Stimulated activated CD8-positive, alpha-beta memory T cell treated with anti-CD3 and anti-CD28 coated beads, Interleukin-4, amount 100 ng/mL, for 48 hours (primary cell): ENCODE measurements around the gene EHD3.

Experiments
- DNase-seq: peaks from one replicate; pipeline ENCODE4 v3.0.0-alpha.2; 2020

EHD3 gene

DNA sequence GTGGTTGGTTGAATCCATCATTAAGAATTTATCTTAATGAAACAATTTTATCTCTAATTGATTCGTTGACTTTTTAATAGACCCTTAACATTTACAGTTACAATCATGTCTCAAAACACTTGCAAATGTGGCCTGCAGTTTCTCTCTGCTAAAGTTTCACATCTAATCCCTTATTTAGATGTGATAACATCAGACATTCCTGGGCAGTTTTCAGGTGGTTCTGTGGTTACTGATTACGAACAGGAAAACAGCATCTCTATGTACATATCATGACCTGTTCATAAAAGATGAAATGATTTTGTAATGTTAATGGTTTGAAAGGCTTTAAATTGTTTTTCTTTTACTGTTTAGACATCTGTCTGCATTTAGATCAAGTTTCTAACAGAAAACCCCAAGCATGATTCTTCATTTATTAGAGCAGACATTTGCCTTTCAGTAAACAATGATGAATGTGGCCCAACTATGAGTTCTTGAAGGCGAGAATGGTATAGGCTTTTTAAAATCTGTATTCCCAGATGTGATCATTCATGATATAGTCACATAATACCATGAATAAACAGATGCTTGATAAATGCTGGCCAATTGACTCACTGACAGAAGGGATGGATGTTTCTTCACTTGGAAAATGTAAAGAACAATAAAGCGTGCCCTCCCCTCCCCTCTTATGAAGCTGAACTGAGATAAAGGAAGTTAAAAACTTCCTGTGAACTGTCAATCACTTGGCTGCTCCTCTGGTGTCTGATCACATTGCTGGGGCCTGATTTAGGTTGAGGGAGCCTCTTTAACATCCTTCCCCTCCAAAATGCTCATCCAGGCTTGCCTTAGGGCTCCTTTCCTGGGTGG lies 20.1 kb upstream of the EHD3 start:
- DNase-seq, result no peak

DNA sequence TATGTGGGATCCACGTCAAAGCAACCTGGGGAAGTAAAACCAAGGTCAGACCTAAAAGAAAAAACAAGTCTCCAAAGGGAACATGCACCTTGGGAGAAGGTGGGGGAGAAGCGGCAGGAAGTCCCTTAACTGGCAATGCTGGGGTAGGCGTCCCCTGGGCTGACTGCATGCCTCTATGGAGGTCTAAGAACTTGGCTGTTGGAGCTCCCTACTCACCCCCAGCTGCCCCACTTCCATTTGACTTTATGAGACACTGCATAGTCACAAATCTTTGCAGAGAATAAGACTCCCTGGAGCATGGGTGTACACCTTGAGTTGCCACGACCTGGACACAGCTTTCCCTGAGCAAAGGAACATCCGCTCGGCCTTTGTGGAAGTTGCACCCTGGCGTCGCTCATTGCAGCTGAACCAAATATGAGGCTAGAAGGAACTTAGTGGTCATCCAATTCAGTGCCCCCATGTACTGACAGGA lies 19.5 kb upstream of the EHD3 start:
- no peak for DNase-seq

DNA sequence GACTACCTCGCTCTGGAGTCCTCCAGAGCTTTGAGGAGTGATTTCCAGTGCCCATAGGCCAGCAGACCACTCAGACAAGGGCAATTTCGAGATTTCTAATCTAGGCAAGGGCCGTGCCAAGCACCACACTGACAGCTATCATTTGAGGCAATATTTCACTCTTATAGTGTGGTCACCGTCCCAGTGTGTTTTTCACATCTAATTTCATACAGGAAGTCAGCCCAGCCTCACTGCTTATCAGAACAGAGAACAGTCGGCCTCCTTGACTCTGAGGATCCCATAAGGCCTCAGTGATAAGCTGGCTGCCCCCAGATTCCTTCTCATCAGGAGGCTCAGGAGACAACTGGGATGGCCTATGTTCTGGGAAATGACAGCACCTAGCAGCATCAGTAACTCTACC lies 17.2 kb upstream of the EHD3 start:
- DNase-seq, result no peak

DNA sequence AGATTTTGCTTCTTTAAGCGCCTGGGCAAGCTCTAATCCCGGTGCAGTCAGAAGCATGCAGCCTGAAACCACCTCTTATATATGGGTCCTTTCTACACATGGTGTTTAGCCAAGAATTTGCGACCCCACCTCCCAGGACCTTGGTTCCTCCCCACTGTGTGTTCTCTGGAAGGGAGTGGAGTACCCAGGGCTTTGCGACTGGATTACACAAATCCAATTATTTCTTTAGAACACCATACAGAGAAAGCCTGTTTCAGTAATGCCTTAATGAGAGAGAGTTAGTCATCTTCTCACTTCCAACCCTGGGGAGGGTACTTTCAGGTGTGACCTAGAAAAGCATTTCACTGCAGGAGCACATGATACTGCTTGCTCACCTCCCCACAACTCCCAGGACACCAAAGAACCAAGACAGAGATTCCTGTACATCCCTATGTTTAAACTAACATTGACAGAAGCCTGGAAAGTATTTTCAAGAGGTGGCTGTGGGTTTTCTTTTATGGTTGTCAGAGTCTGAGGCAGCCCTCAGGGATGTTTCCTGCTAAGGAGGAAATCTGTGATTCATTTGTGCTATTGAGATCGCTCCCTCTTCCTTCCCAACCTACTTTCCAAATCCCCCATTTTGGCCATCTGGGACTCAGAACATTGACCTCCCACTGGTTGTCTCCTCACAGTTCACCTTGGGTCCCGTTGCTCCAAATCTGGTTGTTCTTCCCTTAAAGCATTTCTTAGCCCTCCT lies 16.3 kb upstream of the EHD3 start, which contains the start of gene CAPN14:
Gene CAPN14 (minus strand): TSS at position 51 of the 736 bp plus-strand sequence. CDS start 12,068 bp downstream, outside the sequence.
- DNase-seq, result no peak

DNA sequence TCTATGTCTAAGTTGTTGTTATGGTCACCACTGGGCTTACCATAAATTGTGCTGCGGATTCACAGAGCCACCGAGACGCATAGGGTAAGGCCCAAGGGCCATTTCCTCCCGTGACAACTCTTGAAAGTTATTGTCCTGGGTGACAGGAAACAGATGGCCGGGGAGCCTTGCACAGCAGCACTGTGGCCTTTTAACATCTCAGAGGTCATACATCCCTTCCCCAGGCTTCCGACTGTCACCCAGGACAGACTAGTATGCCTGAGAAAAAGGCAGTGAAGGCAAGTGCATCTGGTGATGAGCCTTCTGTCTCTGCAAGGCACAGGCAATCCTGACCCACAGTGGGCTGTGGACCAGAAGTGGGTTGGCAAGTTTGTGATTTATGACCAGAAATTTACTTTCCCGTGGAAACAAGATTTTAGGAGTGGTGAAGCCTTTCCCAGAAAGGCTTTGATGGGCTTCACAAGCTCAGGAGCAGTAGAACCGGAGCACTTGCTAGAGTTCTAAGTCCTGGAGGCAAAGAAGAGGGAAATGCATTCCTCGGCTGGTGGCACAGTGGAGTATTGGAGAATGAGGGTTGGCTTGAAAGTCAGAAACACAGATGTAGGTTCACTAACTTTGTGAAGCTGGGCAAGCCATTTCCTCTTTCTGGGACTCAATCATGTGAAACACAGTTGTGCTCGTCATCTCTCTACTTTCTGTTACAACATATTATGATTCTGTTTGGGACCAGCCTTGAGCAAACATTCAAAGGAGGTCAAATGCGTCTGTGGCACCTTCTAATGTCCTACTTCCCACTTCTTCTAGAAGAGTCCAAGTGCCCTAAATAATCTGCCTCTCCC lies 14.6 kb upstream of the EHD3 start:
- no peak for DNase-seq

DNA sequence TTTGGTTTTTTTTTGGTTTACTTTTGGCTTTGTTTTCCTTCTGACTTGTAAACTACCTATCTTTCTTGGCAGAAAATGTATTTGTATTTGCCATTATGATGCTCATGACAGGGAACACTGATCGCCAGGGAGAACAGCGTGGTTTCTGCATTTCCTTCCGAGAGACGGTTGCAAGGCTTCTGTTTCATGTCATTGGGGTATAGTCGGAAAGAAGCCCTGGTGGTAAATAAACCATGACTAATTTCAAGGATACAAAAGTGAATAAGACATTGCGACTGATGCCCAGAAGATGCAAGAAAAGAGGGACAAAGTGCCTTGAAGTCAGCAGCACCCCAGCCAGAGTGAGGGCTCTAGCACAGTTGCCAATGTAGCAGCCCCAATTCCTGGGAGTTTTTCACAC lies 12.4 kb upstream of the EHD3 start:
- no peak for DNase-seq

DNA sequence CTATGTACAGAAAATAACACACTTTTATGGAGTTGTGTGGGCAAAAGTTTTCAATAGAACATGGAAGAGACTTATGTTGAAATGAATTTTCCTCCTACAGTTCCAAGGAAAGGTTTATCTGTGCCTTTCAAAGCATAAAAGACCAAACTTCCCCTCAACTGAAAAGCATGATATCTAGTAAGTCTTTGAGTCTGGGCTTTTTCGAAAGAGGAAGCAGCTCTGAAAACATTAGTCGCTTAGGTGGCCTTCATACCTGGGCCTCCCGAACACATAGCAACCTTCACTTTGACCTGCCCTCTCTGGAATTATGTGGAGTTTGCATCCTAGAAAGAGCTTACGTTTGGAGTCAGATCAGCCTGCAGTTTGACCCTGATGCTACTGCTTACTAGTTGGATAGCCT lies 11.9 kb upstream of the EHD3 start:
- no peak for DNase-seq

DNA sequence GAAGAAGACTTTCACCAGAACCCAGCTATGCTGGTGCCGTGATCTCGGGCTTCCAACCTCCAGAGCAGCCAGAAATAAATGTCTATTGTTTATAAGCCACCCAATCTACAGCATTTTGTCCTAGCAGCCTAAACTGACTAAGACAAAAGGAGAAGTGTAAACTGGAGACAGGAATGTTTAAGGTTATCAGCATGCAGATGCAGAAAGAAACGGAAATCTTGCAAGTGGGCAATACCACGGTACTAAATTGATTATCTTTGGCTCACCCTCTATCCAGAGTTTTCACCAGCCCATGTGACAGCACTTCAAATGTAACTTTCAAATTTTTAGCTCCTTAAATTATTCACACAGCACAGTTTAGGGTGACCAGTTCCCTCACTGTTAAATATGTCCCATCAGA lies 10.9 kb upstream of the EHD3 start:
- no peak for DNase-seq

DNA sequence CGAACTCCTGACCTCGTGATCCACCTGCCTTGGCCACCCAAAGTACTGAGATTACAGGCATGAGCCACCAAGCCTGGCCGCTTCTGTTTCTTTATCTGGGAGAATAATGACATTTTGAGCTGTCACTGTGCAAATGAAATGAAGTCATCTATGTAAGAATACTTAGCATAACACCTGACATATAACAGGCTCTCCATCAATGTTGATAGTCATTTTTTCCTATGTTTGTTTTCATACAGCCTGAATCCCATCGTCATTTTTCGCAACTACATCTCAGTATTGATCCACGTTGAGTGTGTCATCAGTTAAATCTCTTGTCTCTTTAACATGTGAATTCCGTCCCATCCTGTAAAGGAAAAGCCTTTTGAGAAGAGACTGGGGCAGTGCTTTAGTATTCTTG lies 10.2 kb upstream of the EHD3 start:
- no peak for DNase-seq

DNA sequence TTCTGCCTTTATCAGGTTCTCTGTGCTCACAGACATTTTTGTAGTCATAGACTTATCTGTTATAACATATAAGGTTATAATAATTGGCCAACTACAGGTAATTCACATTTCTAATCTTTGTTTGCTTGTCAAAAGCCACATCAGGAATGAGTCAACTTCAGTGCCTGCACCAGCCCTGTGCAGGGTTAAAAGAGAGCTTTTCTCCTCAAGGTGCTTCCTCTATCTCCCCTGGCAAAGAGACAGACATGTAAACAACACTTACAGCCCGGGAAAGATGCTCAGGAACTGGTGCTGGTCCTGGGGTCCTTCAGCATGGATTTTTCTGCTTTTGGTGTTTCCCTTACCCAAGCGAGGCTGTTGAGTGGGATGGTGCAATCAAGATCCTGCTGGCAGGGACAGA lies 7.7 kb upstream of the EHD3 start:
- DNase-seq, result no peak

DNA sequence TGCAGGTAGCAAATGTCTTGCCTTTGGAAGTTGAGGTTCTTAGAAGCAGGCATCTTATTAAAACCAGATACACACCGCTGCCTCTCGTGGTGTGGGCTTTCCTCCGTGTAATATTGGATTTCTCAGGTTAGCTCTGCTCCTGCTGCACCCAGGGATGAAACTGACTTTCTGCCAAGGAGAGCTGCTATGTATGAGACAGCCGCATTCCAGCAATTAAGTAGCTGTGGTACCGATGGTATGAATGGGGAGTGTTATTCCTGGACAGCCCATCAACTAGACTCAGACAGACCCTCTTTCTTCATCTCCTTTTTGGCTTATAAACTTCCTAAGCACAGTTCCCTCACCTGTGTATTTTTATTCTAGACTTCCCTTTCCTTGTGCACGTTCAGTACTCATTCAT lies 6.8 kb upstream of the EHD3 start:
- no peak for DNase-seq

DNA sequence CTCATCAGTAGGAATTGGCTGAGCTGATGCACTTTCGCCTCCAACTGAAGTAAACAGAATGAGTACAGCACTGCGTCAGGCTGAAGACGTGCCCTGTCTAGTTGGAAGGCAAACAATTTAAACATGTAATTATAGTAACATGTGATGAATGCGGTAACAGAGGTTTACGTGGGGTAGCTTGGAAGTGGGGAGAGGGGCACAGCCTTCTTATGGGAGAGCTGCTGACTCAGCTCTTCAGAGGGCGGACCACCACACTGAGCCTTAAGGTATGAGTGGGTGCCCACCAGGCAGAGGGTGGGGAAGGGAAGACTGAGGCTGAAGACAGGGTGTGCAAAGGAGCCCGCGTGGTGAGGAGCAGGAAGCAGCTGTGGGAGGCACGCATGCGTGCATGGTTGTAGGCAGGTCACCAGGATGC lies 6.2 kb upstream of the EHD3 start:
- DNase-seq, result no peak

DNA sequence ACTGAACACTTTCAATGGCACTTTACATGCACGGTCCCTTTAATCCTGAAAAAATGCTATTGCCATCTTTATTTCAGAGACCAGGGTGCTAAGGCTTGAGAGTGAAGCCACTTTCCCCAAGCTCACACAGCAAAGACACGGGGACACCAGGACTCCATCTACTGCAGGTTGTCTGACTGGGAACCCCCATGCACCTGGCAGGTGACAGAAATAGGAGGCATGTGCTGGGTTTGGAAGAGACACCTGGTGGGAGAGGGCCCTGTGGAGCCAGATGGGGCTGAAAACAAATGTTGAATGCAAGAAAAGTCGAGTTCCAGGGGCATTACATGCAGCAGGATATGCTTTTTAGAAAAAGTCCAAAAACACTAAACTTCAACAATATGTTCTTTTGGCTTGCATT lies 5.2 kb upstream of the EHD3 start:
- no peak for DNase-seq

DNA sequence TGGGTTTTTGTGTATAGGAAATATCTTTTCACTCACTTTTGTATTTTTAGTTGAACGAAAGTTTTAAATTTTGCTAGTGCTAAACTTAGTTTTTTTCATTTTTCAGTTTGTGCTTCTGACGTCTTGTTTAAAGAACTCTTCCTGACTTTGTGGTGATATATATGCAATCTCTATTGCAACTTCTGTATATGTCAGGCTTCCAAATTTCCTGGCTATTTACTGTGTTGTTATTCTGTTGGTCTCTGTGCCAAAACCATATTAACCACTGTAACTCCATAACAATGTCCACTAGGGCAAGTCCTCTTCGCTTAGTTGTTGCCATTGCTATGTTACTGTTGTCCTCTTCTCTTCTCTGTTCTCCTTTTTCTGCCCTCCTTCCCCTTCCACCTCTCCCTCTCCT lies 3.2 kb upstream of the EHD3 start:
- no peak for DNase-seq

DNA sequence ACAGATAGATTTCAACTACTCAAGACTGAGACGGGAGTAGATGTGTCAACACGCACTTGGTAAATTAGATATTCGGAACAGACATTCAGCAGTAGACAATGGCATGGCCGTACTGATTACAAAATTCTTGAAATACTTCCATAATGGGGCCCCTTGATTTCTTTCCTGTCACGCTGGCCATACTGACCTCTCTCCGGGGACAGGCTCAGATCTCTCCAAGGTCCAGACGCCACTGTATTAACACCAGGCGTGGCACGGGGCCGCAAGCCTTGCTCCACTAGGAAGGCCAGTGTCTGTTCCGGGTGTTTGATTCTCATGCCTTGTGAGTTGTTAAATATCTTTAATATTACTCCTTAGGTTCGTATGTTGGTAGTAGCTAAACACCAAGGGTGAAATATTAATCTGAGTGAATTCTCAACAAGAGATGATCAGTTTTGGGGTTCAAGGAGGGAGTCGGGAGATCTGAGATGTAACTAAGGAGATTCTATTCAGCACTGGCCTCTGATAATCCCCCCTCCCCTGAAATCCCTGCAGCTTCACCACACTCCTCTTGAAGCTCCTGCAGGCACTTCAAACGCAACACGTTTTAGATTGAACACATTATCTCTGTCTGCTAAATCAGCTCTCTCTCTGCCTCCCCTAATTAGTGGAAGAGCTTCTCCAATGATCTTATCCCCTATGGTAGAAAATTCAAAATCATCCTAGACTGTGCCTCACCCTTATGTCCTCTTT lies 2.2 kb upstream of the EHD3 start:
- no peak for DNase-seq

DNA sequence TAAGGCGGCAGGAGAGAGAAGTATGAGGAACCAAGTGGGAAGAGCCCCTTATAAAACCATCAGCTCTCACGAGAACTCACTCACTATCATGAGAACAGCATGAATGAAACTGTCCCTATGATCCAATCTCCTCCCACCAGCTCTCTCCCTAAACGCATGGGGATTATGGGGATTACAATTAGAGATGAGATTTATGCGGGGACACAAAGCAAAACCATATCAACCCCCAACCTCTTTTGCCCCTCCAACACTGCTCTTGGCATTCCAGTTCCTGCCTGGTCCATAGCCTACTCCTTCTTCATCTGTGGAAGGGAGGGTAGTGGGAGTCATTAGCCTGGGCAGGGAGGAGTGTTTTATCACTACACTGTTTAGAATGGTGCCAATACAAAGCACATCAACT lies 1.4 kb upstream of the EHD3 start:
- DNase-seq, result no peak

DNA sequence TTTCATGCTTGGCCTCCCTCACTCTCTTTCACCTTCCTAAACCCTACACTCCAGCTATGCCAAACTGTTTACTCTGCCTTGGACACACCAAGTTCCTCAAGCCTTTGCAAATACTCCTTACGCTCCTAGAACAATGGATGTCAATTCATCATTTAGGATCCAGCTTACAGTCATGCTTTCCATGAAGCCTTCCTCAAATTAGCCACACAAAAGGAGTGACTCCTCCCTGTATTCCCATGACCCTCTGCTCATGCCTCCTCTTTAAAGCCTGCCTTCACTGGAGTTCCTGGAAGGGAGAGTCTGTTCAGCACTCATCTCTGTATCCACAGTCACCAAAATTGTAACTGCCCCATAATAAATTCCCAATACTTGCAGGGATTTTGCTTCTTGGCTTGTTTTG lies 721 bp upstream of the EHD3 start:
- DNase-seq, result no peak

DNA sequence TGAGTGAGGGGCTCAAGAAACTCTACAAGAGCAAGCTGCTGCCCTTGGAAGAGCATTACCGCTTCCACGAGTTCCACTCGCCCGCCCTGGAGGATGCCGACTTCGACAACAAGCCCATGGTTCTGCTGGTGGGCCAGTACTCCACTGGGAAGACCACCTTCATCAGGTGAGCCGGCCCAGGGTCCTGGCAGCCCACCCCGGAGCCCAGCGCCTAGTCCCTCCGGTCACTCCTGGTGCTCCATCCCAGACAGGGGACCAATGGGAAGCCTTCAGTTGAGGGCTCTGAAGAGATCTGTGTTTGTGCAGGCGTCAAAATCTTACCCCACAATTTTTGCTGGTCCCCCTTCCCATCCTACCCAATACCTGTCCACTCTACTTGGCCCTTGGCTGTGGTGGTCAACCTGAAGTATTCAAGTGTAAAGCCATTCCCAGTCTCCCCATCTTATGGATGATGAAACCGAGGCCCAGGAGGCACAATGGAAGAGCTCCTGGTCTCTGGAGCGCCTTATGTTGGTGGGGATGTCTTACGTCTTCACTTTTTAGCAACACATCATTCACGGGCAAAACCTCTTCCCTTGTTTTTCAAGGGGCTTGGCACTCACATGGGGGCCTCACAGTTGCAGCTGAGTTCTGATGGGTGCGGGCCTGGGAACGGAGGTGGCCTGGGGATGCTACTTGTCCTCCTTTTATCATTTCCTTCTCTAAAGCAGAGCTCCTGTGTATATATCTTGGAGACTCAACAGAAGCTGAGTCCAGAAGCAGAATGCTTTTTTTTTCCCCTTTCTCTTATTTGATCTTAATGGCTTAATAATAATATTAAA lies 941 bp downstream of the EHD3 start:
- DNase-seq, result no peak

DNA sequence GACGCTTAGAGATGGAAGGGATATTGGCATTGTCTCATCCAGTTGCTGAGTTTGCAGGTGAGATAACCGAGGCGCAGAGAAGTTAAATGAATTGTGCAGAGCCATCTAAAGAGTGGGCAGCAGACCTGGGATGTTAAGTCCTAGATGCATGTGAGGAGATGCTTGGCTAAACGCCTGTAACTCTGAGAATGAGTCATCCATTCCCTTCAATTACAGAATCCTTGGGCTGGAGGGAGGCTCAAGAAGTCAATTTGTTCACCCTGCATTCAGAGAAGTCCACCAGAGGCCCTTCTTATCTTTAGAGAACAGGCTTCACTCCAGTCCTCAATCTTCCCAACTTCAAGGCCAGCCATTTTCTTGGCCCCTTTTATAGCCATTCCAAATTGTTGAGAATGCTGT lies 1.6 kb downstream of the EHD3 start:
- DNase-seq, result no peak

DNA sequence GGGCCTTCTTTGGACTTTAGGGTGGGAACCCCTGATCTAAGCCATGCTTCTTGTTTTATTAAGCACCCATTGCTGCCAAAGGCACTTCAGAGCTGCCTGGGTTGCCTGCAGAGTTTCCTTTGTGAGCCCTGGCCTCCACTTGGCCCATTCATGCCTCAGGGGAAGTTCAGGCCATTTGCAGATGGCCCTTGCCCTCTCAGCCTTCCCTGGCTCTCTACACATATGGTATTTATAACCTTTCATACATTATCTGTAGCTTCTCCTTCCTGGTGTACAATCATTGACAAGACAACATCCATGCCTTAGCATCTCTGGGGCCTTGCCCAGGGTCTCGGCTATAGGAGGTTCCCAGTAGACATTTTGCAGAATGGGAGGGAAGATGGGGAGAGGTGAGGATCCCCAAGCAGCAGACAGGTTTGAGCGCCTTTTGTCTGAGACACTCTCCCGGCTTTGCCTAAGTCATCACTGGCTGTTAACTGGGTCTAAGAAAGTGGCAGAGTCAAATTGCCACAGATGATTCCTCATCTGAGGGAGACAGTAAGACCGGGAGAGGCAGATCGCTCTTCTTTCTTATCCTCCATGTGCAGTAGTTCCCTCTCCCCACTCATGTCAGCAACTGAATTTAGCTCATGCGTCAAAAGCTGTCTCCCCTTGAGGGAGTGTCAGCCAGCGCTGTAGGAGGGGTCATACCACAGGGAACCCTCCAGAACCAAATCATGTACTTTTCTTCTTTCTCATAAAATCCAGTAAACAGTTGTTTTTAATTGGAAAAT lies 2.7 kb downstream of the EHD3 start:
- DNase-seq, result no peak
